GM19438 (cell line): Measurements from ENCODE around the gene SLC39A11.

Experiments used
- ATAC-seq: cut with Tn5 transposase; IDR thresholded peaks from one replicate; pipeline ENCODE4 v1.9.1; 2021; ENCODE audit warnings: low read depth; ENCODE audit not compliant: unreplicated experiment

Gene SLC39A11

GRCh38 chr17:72886622-72887021 lies 205.9 kb downstream of the SLC39A11 start:
- ATAC-seq = no peak

DNA sequence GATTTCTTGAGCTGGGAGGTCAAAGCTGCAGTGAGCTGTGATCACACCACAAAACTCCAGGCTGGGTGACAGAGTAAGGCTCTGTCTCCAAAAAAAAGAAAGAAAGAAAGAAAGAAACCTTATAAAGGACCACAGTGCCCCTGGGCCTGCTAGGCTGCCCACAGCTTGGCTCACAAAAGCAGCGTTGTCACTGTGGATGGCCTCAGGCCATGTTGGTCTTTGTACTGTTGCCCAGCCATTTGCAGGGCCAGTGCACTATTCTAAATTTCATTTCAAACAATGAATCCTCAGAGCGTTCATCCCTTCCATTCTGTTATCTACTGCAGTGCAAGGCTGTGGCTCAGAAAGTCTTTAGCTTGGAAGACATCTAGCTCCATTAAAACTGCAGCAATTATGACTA lies 208.4 kb downstream of the SLC39A11 start:
- ATAC-seq = no peak

DNA sequence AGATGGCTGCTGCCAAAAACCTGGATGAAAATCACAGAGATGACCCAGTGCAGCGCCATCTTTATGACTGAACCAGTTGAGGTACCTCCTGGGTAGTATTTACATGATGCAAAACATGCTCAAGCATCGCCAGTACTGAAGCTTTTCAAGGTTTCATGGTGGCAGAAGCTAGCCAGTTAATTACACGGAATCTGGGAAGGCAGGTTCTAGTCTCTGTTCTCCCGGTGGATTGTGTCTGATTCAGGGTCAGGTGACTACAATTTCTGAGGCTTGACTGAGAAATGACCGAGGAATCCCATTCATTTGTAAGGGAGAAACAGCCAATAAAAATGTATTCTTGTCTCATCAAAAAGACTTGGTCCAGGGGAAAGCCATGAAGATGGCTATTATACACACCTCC lies 209.1 kb downstream of the SLC39A11 start:
- ATAC-seq = no peak

DNA sequence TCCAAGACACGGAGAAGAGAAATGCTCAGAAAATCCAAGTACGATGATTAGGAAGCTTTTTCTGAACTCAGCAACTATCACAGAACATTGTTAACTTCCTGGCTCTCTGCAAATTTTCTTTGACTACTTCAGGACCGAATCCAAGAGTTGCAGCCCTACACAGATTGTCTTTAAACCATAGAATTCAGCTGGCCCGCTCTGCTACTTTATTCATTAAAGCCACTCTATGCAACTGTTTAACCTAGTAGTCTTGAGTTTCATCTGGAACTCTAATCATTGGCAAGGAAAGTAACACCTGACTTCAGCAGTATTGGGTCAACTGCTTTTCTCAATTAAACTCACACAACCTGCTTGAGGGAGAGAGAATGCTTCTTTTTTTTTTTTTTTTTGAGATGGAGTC lies 210.1 kb downstream of the SLC39A11 start:
- no peak for ATAC-seq

DNA sequence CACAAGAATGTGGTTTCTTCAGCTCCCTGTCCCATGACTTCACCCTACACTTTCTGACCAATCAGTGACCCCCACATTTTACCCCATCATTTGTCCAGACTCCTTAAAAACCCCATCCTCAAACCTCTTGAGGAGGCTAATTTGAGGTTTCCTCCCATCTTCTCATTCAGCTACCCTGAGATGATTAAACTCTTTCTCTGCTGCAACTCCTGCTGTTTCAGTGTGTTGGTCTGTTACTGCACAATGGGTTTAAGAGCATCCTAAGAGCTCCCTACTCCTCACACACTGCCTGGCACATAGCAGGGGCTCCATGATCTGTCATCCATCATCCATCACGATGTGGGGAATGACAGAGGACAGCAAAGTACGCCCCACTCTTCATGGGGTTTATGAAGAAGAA lies 212.6 kb downstream of the SLC39A11 start:
- ATAC-seq = no peak

DNA sequence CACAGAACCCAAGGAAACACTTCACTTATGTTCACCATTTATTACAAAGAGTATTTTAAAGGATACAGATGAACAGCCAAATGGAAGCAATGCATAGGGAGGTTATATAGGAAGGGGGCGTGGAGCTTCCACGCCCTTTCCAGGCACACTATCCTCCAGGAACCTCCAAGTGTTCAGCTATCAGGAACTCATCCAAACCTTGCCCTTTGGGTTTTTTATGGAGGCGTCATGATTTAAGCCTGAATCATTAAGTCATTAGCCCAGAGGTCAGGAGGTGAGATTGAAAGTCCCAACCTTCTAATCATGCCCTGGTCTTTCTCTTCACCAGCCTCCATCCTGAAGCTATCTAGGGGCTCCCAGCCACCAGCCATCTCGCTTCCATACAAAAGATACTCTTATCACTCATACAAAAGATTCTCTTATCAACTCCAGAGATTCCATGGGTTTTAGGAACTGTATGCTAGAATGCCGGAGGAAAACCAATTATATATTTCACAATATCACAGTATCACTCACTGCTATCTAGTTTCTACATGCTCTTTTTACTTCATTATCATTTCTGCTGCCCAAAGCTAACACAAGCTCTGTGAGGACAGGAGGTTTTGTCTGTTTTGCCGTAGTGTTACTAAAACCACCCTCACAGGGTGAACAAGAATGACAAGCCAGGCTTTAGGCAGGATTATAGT lies 213.4 kb downstream of the SLC39A11 start:
- no peak for ATAC-seq

DNA sequence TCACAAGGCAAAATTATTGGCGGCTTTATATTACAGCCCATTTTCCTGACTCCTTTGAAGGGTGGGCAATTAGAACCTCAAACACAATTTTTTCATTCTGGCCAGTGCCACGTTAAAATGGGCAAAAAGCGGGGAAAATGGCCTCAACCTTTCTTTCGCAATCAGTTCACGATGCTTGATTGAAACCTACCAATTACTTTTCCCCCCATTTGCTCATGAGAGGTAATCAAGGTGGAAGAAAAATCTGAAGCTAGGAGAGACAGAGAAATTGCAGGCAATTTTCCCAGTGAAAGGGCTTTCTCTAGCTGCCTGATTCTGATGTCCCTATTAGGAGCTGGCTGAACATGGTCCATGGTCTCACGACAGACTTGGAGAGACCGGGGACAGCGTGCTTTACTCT lies 215.1 kb downstream of the SLC39A11 start:
- no peak for ATAC-seq

- no peak for ATAC-seq
These were observed 216.1 kb downstream of the SLC39A11 start for GRCh38 chr17:72876413-72876812.

DNA sequence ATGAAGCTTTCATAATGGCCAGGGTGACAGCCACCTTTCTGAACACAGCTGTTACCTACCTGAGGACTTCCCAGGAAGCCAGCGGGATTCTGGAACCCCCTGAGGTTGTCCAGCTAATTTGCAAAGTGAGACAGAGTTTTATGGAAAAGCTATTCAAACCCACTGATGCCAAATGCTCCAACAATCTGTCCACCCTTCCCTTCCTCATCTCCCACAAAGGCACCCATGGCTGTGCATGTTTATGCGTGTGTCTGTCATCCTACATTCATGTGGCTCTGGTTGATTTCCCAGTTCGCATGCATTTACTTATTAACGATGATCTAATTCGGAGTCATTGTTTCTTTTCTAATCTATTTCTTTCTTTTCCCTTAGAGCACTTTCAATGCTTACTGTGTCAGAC lies 217.1 kb downstream of the SLC39A11 start:
- ATAC-seq = no peak

GRCh38 chr17:72872396-72872795 lies 220.1 kb downstream of the SLC39A11 start:
- no peak for ATAC-seq

- no peak for ATAC-seq
These were observed 222.0 kb downstream of the SLC39A11 start for GRCh38 chr17:72870367-72870985.

GRCh38 chr17:72869630-72870029 lies 222.9 kb downstream of the SLC39A11 start:
- ATAC-seq = no peak

- no peak for ATAC-seq
These were observed 226.5 kb downstream of the SLC39A11 start for GRCh38 chr17:72865954-72866353.

DNA sequence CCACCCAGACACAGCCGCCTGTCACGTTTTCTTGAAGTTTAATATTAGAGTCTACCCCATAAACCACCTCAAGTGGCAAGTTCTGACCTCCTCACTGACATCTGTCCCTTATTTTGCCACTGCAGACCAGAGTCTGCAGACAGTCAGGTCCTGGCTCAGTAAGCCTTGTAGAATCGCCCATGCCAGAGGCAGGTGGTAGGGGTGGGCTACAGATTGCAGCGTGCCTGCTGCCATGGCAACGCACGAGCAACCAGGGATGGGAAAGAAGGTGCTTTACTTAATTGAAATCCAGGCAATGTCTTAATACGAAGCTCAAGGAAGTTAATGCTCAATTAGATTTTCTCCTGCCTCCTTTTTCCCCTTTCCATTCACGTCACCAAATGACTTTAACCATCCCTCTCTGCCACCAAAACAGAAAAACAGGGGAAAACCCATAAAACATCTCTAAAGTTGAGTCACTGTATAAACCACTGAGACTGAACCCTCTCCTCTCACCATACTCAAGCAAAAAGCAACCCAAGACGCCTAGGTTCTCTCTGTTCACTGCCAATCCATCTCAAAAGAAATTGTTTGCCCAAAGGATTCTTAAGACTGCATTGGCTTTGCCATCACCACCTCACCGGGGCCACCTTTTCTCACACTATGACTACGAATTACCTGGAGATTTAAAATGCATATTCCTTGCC lies 228.8 kb downstream of the SLC39A11 start:
- no peak for ATAC-seq

- ATAC-seq = no peak
These were observed 230.1 kb downstream of the SLC39A11 start for GRCh38 chr17:72862276-72862999.

DNA sequence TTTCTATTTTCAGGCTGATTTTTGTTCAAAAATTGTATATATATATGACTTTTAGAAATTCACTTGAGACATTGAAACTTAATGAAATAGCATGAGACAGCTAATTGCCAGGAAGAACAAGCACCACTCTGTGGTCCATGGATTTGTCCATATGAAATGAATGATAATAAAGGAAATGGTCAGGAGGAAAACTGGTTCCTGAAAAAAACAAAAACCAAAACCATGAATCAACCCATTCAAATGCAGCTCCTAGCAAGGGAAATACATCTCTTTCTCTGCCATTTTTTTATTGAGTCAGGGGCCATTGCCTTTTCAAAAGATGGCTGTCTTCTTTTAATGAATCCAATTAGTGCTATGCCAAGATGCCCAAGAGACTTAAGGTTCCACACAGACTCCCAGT lies 230.7 kb downstream of the SLC39A11 start:
- no peak for ATAC-seq

DNA sequence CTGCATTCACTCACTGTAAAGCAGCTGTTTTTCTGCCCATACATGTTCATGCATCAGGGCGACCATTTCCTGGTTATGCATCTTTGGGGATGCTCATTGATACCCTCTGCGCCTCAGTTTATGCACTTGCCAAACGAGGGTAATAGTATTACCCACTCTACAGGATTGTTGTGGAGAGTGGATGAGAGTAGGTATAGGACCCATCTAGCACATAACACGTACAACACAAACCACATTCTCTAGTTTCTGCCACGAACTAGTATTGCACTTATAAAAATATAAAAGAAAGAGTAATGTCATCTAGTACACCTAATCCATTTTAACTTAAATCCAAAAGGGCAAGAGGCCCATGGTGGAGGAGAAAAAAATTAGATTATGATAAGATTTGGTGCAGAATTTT lies 231.7 kb downstream of the SLC39A11 start:
- ATAC-seq = no peak

DNA sequence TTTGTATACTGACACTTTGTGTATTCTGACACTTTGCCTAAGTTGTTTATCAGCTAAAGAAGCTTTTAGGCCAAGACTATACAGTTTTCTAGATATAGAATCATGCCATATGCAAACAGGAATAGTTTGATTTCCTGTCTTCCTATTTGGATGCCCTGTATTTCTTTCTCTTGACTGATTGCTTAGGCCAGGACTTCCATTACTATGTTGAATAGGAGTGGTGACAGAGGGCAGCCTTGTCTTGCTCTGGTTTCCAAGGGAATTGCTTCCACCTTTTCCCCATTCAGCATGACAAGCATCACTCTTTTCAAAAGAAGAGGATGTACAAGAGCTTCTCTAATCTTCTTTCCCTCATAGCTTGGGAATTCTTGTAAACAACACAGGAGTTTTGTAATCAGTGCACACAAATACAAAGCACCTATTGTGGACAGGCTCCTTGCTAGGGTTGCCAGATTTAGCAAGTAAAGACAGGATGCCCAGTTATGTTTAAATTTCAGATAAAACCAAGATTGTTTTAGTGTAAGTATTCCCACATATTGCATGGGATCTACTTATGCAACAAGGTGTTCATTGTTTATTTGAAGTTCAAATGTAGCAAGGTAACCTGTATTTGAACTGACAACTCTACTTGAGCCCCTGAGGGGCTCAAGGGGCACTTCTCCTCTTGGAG lies 233.5 kb downstream of the SLC39A11 start:
- no peak for ATAC-seq

DNA sequence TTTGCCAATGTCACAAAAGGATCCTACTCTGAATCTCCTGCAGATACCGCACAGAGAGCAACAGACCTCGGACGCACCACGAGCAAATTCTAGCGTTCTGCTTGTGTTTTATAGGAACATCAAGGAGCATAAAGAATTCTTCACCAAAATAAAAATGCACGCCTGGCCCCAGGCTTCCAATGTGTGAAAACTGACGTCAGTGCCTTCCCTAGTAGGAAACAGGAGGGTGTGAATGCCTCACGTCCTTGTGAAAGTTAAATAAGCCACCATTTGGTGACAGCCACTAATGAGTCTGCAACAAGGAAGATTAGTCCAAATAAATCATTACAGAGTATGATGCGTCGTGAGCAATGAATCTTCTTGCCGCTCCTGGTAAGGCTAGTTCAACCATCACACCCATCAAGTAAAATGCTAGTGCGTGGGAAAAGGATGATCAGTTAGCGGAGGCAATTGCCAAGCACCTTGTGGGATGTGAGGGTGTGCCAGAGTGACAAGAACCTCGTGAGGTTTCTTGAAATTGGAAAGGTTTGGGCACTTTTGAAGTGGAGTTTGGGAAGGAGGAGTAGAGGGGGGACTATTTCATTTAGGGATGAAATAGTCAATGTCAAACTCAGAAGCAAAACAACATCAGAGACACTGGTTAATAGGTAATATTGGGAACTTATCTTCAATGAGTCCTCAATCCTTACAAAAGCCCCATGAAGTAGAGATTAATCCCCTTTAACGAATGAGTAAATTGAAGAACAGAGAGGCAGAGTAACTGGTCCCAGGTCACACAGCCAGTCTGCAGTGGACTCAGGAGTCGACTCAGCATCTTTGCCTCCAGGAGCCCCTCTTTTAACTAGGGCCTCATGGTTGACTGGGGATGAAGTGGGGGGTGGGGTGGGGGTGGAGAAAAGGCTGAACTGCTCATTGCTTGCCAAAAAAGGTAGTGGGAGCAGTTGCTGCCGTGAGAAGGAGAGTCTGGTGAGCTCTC lies 238.8 kb downstream of the SLC39A11 start:
- no peak for ATAC-seq
